Activated CD4-positive, alpha-beta memory T cell treated with anti-CD3 and anti-CD28 coated beads for 36 hours (primary cell): Measurements from ENCODE around the gene OPN4. TPM values are rescaled to one million over a fixed set of nuclear protein-coding genes. Genes with fewer than 3 reads are reported as not detected.

ENCODE experiments used
- CTCF ChIA-PET: fragments of 350-600 bp; sonication (Branson Sonifier 250); formaldehyde crosslinking; loops from one replicate; lab custom pipeline; 2021; ENCODE audit warnings: antibody characterized with exemption, inconsistent platforms; lab: Charles Lee
- POLR2A ChIA-PET: fragments of 350-600 bp; sonication (Branson Sonifier 250); formaldehyde crosslinking; loops from one replicate; lab custom pipeline; 2021; ENCODE audit warnings: antibody characterized with exemption; lab: Charles Lee
- DNase-seq: peaks from one replicate; pipeline ENCODE4 v3.0.0-alpha.2; 2020
- H3K27ac Mint-ChIP-seq: one replicate; pipeline ENCODE4 v1.8.0; 2021; ENCODE audit warnings: mixed read lengths
- H3K27me3 Mint-ChIP-seq: one replicate; pipeline ENCODE4 v1.8.0; 2021; ENCODE audit warnings: mixed read lengths
- H3K36me3 Mint-ChIP-seq: one replicate; pipeline ENCODE4 v1.8.0; 2021; ENCODE audit warnings: mixed read lengths
- H3K4me1 Mint-ChIP-seq: one replicate; pipeline ENCODE4 v1.8.0; 2021; ENCODE audit warnings: low read depth, mixed read lengths
- H3K4me3 Mint-ChIP-seq: one replicate; pipeline ENCODE4 v1.8.0; 2021; ENCODE audit warnings: mild to moderate bottlenecking, mixed read lengths
- H3K9me3 Mint-ChIP-seq: one replicate; pipeline ENCODE4 v1.8.0; 2021; ENCODE audit warnings: mixed read lengths
- intact Hi-C: fragments of 100-400 bp; cut with micrococcal nuclease; formaldehyde crosslinking; loops from one replicate; pipeline ENCODE4 v1.15.1; 2023
- total RNA-seq, 2 experiments: library from RNA; stranded (reverse); gene quantifications; one replicate each; pipeline ENCODE4 v1.2.3, GENCODE V29; 2021

Gene OPN4
- total RNA-seq, 2 experiments from 2014 or later, result not detected

DNA sequence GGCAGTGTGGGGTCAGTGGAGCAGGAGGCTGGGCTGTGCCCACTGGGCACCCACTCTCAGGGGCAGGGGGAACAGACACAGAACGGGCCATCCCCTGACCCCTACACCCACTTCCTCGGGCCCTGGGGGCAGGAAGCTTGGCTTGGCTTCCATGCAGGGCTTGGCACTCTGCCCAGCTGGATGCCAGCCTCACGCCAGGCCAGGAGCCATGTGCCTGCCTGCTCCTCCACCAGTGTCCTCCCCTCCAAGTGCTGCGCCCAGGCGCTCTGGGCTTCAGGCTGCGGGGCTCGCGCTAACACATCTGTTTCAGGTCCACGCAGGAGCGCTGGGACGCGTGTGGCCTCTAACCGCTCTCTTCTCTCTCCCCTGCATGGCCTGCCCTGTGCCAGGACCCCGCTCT is 26.7 kb downstream of the OPN4 start:
- intact Hi-C loops, result loop anchor here (10.0 kb wide), 1 partner anchor 284 kb away; the partner anchor contains the start of gene ADIRF
- Mint-ChIP-seq H3K27ac (no peak overlapping the region), H3K27me3 (peaks cover 2% of the 10 kb centered on the region), H3K36me3 (no peaks in the 10 kb centered on the region), H3K9me3 (no peaks in the 10 kb centered on the region), H3K4me3 (no peak overlapping the region), H3K4me1 (no peaks in the 10 kb centered on the region)
- DNase-seq, result no peak
- CTCF ChIA-PET, result interaction anchor here (1.7 kb wide), 1 partner anchor 13 kb away, joined by 5 read pairs; no protein-coding TSS in a partner anchor
- POLR2A ChIA-PET, result no interaction called here

DNA sequence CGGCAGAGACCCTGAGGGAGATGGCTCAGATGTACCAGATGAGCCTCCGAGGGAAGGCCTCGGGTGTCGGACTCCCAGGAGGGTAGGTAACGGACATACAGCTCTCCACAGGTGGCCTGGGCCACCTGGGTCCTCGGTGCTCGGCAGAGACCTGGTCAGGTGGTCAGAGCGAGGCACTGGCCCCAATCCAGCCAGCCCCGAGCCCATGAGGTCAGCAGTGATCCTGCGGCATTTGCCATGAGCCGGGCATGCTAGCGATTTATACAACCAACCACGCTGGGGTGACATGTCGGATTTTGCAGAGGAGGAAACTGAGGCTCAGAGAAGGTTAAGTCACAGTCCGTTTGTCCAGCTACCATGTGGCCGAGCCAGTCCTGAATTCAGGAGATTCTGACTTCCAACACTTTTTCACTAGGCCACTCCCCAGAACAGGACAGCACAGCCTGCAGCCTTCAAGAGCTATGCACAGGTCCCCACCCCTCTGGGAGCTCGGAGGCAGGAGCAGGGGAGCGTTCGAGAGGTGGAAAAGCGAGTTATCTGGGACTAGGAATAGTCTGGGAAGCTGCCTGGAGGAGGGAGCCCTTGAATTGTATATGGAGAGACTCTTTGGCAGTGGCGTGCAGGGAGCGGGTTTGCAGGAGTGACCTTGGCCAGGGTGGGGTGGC is 27.5 kb downstream of the OPN4 start:
- DNase-seq, result no peak
- intact Hi-C loops, result loop anchor here (10.0 kb wide), 1 partner anchor 283 kb away; the partner anchor contains the start of gene ADIRF
- POLR2A ChIA-PET, result no interaction called here
- Mint-ChIP-seq H3K9me3 (no peaks in the 10 kb centered on the region), H3K36me3 (no peaks in the 10 kb centered on the region), H3K27ac (no peak overlapping the region), H3K4me1 (no peaks in the 10 kb centered on the region), H3K27me3 (peaks cover 2% of the 10 kb centered on the region), H3K4me3 (no peak overlapping the region)
- CTCF ChIA-PET, result no interaction called here

DNA sequence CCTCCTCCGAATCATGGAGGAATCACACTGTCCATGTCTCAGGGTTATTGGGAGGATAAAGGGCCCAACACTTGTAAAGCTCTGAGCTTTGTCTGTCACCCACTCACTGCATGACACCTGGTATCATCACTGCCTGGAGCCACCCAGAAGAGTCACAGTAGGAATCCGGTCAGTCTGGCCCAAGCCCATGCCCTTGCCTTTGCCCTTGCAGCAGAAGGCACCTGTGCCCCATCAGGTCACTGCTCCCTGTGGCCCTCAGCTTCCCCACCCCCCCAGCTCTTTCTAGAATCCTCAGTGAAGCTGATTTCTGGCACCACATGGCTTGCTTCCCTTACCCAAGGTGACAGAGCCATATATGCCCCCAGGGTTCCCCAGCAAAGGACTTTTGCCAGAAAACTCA is 28.3 kb downstream of the OPN4 start:
- ChIA-PET POLR2A (no interaction called here), CTCF (interaction anchor here (1.0 kb wide), 1 partner anchor 218 kb away, joined by 4 read pairs; no protein-coding TSS in a partner anchor)
- H3K27ac Mint-ChIP-seq, result no peak overlapping the region
- intact Hi-C loops, result loop anchor here (10.0 kb wide), 1 partner anchor 282 kb away; the partner anchor contains the start of gene ADIRF
- no peaks in the 10 kb centered on the region for H3K36me3 Mint-ChIP-seq
- DNase-seq, result no peak
- H3K9me3 Mint-ChIP-seq, result no peaks in the 10 kb centered on the region
- peaks cover 2% of the 10 kb centered on the region for H3K27me3 Mint-ChIP-seq
- no peak overlapping the region for H3K4me3 Mint-ChIP-seq
- no peaks in the 10 kb centered on the region for H3K4me1 Mint-ChIP-seq

DNA sequence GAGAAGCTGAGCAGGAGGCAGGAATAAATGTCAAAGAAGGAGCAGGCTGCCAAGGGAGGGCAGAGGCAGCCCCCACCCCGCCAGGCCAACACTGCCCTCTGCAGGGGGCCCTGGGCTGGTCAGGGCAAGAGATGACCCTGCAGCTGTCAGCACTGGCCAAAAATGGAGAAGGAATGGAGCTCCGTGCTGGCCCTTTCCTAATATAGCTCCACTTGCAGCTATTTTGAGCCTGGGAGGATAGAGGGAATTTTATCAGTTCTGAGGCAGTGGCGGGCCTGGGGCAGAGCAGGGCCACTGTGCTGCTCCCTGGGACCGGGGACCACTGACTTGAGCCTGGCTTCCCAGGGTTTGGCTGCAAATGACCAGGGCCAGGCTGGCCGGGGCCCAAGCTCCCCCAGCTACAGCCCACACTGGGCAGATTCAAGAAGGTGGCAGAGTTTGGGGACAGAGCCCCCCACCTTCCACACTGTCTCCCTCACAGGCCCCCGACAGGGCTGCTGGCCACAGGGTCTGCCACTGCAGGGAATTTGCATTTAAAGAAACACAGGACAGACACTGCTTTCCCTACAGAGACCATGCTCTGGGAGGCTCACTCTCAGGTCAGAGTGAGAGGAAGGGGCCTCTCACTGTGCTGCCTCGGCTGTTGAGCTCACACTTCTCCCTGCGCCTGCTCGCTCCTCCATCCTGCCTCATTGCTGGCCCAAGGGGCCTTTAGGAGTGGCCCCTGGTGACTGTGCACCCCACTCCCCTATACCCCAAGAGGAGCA is 30.2 kb downstream of the OPN4 start:
- CTCF ChIA-PET, result interaction anchor here (1.0 kb wide), 2 partner anchors 9 to 205 kb away, joined by 3 read pairs; no protein-coding TSS in a partner anchor
- H3K27me3 Mint-ChIP-seq, result peaks cover 2% of the 10 kb centered on the region
- H3K36me3 Mint-ChIP-seq, result no peaks in the 10 kb centered on the region
- intact Hi-C loops, result loop anchor here (10.0 kb wide), 1 partner anchor 280 kb away; the partner anchor contains the start of gene ADIRF
- H3K27ac Mint-ChIP-seq, result no peak overlapping the region
- no peak overlapping the region for H3K4me3 Mint-ChIP-seq
- DNase-seq, result peak; percentile 11
- no peaks in the 10 kb centered on the region for H3K9me3 Mint-ChIP-seq
- H3K4me1 Mint-ChIP-seq, result no peaks in the 10 kb centered on the region
- POLR2A ChIA-PET, result no interaction called here

DNA sequence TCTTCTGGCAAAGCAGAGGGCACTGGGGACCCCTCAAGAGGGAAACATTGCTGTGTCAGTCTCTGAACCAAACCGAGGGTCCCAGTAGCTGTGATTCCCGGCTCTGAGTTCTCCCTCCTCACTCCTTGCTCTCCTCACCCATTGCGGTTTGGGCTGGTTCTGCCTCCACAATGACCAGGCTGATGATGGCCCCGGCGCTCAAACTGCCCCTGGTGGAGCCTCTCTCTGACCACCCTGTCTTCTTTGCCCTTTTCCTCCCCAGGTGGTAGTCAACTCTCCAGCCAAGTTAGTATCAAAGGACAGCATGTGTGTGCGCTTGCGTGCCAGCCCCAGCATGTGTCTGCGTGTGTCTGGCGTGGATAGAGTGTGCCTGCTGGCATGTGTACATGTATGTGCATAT is 31.1 kb downstream of the OPN4 start:
- Mint-ChIP-seq H3K9me3 (no peaks in the 10 kb centered on the region), H3K27ac (no peak overlapping the region), H3K27me3 (peaks cover 2% of the 10 kb centered on the region), H3K4me1 (no peaks in the 10 kb centered on the region), H3K36me3 (no peaks in the 10 kb centered on the region), H3K4me3 (no peak overlapping the region)
- ChIA-PET POLR2A (no interaction called here), CTCF (interaction anchor here (1.0 kb wide), 1 partner anchor 204 kb away, joined by 3 read pairs; no protein-coding TSS in a partner anchor)
- DNase-seq, result no peak
- intact Hi-C loops, result loop anchor here (10.0 kb wide), 1 partner anchor 279 kb away; the partner anchor contains the start of gene ADIRF

DNA sequence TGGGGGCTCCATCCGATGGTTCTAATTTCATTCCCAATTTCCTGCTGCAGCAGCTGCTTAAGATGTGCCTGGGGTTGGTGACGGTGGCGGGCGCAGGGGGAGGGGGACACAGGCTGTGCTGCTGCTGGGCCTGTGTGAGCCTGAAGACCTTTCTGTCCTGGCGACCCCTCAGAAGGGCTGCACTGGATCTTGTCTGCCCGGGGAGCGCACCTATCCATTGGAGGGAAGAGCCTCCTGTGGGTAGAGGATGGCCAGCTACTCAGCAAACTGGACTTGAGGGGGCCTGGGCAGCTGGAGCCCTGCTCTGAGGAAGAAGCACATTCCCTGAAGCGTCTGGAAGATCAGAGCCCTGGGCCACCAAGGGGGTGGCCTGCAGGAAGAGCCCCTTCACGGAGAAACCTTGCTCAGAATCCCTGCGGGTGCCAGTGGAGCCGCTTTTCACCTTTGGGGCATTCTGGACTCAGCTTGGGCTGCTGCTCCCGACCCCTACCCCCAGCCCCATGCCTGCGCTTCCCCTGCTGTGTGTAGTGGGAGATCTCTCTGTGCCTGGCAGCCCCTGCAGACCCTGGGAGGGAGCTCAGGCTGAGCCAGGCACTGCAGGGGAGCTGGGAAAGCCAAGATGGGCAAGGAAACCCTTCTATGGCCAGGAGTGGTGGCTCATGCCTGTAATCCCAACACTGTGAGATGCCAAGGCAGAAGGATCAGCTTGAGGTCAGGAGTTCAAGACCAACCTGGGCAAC is 31.7 kb downstream of the OPN4 start:
- peaks cover 2% of the 10 kb centered on the region for H3K27me3 Mint-ChIP-seq
- ChIA-PET CTCF (interaction anchor here (1.0 kb wide), 1 partner anchor 204 kb away, joined by 3 read pairs; no protein-coding TSS in a partner anchor), POLR2A (no interaction called here)
- H3K4me3 Mint-ChIP-seq, result no peak overlapping the region
- no peaks in the 10 kb centered on the region for H3K4me1 Mint-ChIP-seq
- no peak overlapping the region for H3K27ac Mint-ChIP-seq
- no peaks in the 10 kb centered on the region for H3K9me3 Mint-ChIP-seq
- DNase-seq, result no peak
- no peaks in the 10 kb centered on the region for H3K36me3 Mint-ChIP-seq
- intact Hi-C loops, result loop anchor here (10.0 kb wide), 1 partner anchor 279 kb away; the partner anchor contains the start of gene ADIRF

DNA sequence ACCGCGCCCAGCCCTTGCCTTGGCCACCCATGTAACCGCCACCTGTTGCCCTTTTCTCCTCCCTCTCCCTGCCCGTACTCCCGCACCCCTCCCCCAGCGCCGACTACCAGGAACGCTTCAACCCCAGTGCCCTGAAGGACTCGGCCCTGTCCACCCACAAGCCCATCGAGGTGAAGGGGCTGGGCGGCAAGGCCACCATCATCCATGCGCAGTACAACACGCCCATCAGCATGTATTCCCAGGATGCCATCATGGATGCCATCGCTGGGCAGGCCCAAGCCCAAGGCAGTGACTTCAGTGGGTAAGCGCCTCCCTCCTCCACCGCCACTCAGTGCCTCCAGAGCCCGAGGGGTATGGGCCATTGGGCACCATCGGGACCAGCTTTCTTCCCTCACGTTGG is 32.6 kb downstream of the OPN4 start:
- Mint-ChIP-seq H3K4me3 (no peak overlapping the region), H3K27ac (no peak overlapping the region), H3K36me3 (no peaks in the 10 kb centered on the region), H3K4me1 (no peaks in the 10 kb centered on the region), H3K9me3 (no peaks in the 10 kb centered on the region), H3K27me3 (peaks cover 2% of the 10 kb centered on the region)
- ChIA-PET POLR2A (no interaction called here), CTCF (interaction anchor here (0.7 to 1.1 kb wide), 2 partner anchors 212 to 221 kb away, joined by 3 to 4 read pairs; no protein-coding TSS in a partner anchor)
- intact Hi-C loops, result loop anchor here (10.0 kb wide), 1 partner anchor 278 kb away; the partner anchor contains the start of gene ADIRF
- no peak for DNase-seq

DNA sequence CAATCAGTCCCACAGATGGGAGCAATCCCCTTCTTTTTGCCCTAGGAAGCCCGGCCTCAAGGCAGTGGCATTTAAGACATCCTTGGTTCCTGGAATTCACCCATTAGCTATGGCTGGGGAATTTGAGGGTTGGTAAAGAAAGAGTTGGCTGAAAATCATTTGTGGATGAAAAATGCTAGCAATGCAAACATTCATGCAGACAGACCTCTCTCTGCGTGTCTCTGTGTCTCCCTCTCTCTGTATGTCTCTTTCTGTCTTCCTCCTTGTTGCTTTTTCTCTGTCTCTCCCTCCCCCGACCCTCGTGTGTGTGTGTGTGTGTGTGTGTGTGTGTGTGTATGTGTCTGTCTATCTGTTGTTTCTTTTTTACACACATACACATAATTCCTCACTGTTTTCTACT is 33.4 kb downstream of the OPN4 start:
- CTCF ChIA-PET, result interaction anchor here (0.7 to 1.8 kb wide), 5 partner anchors 16 to 279 kb away, joined by 3 to 6 read pairs (median 4); no protein-coding TSS in a partner anchor
- Mint-ChIP-seq H3K4me3 (no peak overlapping the region), H3K9me3 (no peaks in the 10 kb centered on the region), H3K27me3 (peaks cover 2% of the 10 kb centered on the region), H3K4me1 (no peaks in the 10 kb centered on the region), H3K36me3 (no peaks in the 10 kb centered on the region), H3K27ac (no peak overlapping the region)
- intact Hi-C loops, result loop anchor here (1.0 to 10.0 kb wide), 2 partner anchors 212 to 277 kb away; partner anchors contain the start of gene ADIRF
- no peak for DNase-seq
- POLR2A ChIA-PET, result no interaction called here

DNA sequence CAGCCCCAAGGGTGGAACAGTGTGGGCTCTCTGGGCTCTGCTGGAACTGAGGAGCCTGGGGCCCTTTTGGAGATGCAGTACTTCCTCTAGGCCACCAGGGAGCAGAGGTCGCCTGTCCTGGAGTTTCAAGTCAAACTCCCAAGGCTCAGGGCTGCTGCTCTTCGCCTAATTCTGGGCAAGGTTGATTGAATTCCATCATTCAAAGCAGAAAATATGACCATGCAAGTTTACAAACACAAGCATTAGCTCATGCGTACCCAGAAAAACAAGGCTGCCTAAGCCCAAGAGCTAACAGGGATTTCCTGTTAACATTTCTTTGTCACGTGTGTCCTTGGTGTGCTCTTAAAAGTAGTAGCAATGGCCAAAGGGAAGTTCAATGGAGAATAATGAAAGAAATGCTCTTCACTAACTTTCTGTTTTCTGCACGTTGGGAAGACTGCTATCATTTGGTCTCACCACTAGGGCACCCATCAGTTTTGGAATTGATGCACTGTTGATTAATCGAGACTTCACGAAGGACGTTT is 34.1 kb downstream of the OPN4 start:
- H3K36me3 Mint-ChIP-seq, result no peaks in the 10 kb centered on the region
- peak; percentile 71 for DNase-seq
- H3K4me1 Mint-ChIP-seq, result no peaks in the 10 kb centered on the region

DNA sequence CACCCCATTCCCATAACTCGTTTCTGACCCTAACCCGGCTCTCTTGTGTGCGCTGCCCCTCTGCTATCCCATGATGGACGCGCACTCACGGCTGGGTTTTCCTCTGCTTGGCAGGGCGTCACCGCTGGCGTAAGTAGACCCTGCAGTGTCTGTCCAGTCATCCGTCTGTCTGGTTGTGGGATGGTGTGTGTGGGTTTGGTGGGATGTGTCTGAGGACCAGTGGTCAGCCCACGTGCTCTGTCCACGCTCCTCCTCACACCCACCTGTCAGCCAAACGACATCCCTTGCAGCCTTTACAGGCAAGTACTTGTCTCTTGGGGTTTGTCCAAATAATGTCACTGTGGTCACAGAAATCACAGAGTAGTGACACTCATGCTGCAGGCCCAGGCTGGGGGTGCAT is 34.8 kb downstream of the OPN4 start:
- H3K27ac Mint-ChIP-seq, result no peak overlapping the region
- intact Hi-C loops, result loop anchor here (10.0 kb wide), 1 partner anchor 276 kb away; the partner anchor contains the start of gene ADIRF

More for the DNA sequence above, 34.1 kb downstream of the OPN4 start:
- Mint-ChIP-seq H3K27me3 (peaks cover 2% of the 10 kb centered on the region), H3K4me3 (no peak overlapping the region), H3K9me3 (no peaks in the 10 kb centered on the region), H3K27ac (no peak overlapping the region)
- intact Hi-C loops, result loop anchor here (1.0 to 10.0 kb wide), 2 partner anchors 211 to 276 kb away; partner anchors contain the start of gene ADIRF
- CTCF ChIA-PET, result interaction anchor here (0.7 to 1.8 kb wide), 9 partner anchors 13 to 278 kb away, joined by 3 to 6 read pairs (median 3); partner anchors contain the start of gene SNCG
- POLR2A ChIA-PET, result no interaction called here

DNA sequence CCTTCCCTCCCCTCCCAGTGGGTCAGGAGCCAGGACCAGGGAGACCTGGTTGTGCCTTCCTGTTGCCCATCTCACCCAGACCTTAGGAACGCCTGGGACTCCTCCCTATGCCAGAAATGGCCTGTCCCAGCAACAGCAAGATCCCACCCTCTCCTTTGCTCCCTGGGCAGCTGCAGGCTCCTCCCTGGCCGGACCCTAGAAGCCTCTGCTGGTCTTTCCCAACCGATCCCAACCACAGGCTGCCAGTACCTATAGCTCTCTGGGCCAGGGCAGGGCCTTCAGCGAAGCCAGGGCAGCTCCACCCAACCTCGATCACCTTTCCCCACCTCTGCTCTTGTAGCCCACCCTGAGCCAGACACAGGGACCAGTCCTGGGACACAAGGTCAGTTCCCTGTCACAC is 35.9 kb downstream of the OPN4 start:
- intact Hi-C loops, result no loop called here
- H3K9me3 Mint-ChIP-seq, result no peaks in the 10 kb centered on the region
- no peaks in the 10 kb centered on the region for H3K4me1 Mint-ChIP-seq
- no peak overlapping the region for H3K4me3 Mint-ChIP-seq
- ChIA-PET POLR2A (no interaction called here), CTCF (interaction anchor here (0.6 to 1.1 kb wide), 3 partner anchors 183 to 270 kb away, joined by 3 to 4 read pairs (median 4); no protein-coding TSS in a partner anchor)
- H3K36me3 Mint-ChIP-seq, result no peaks in the 10 kb centered on the region
- peaks cover 2% of the 10 kb centered on the region for H3K27me3 Mint-ChIP-seq
- DNase-seq, result no peak
- H3K27ac Mint-ChIP-seq, result no peak overlapping the region

More for the DNA sequence above, 34.8 kb downstream of the OPN4 start:
- no peak for DNase-seq
- H3K4me1 Mint-ChIP-seq, result no peaks in the 10 kb centered on the region
- peaks cover 2% of the 10 kb centered on the region for H3K27me3 Mint-ChIP-seq
- no peak overlapping the region for H3K4me3 Mint-ChIP-seq
- CTCF ChIA-PET, result interaction anchor here (0.8 to 1.8 kb wide), 6 partner anchors 13 to 277 kb away, joined by 3 to 6 read pairs (median 4); partner anchors contain the start of gene SNCG
- no peaks in the 10 kb centered on the region for H3K36me3 Mint-ChIP-seq
- H3K9me3 Mint-ChIP-seq, result no peaks in the 10 kb centered on the region
- POLR2A ChIA-PET, result no interaction called here
